ENCODE results near the gene MMP20.

MMP20 gene

GRCh38 chr11:102604011-102604410 is 21.1 kb downstream of the MMP20 start:
- H4K20me1 ChIP-seq (ENCODE audit: insufficient read depth), result no peaks in the 10 kb centered on the region
- H3K36me3 ChIP-seq (ENCODE audit: insufficient read depth), result no peaks in the 10 kb centered on the region
- H3K9ac ChIP-seq, result no peak overlapping the region
- no peak overlapping the region for H3K4me2 ChIP-seq
- H3K4me3 ChIP-seq (IDR thresholded peaks at IDR 0.05; ENCODE audit: insufficient read depth, low read depth, low read length), result no peak overlapping the region
- TF ChIP-seq CTCF (conservative IDR thresholded peaks at IDR 0.05; ENCODE audit: low read depth, low read length), result no peak
- H3K27me3 ChIP-seq (ENCODE audit: insufficient read depth, low read depth), result no peaks in the 10 kb centered on the region
- no peak overlapping the region for H2AFZ ChIP-seq (ENCODE audit: low read depth)
- no peak overlapping the region for H3K27ac ChIP-seq
- H3K79me2 ChIP-seq (ENCODE audit: insufficient read depth, low read depth), result no peaks in the 10 kb centered on the region
- no peaks in the 10 kb centered on the region for H3K4me1 ChIP-seq (ENCODE audit: low read depth, poor library complexity, severe bottlenecking)

- H3K9ac ChIP-seq, result no peak overlapping the region
- H3K27me3 ChIP-seq (ENCODE audit: insufficient read depth, low read depth), result no peaks in the 10 kb centered on the region
Measured at GRCh38 chr11:102603576-102603975, 21.6 kb downstream of the MMP20 start.

GRCh38 chr11:102603091-102603490 is 22.0 kb downstream of the MMP20 start:
- Histone ChIP-seq H3K9ac (no peak overlapping the region), H3K4me1 (ENCODE audit: low read depth, poor library complexity, severe bottlenecking) (no peaks in the 10 kb centered on the region), H3K4me2 (no peak overlapping the region), H3K27me3 (ENCODE audit: insufficient read depth, low read depth) (no peaks in the 10 kb centered on the region), H3K27ac (no peak overlapping the region), H3K4me3 (IDR thresholded peaks at IDR 0.05; ENCODE audit: insufficient read depth, low read depth, low read length) (no peak overlapping the region), H4K20me1 (ENCODE audit: insufficient read depth) (no peaks in the 10 kb centered on the region), H3K79me2 (ENCODE audit: insufficient read depth, low read depth) (no peaks in the 10 kb centered on the region), H2AFZ (ENCODE audit: low read depth) (no peak overlapping the region), H3K36me3 (ENCODE audit: insufficient read depth) (no peaks in the 10 kb centered on the region)
- no peak for TF ChIP-seq CTCF (conservative IDR thresholded peaks at IDR 0.05; ENCODE audit: low read depth, low read length)

More at GRCh38 chr11:102603576-102603975, 21.6 kb downstream of the MMP20 start:
- TF ChIP-seq CTCF (conservative IDR thresholded peaks at IDR 0.05; ENCODE audit: low read depth, low read length), result no peak
- no peaks in the 10 kb centered on the region for H3K36me3 ChIP-seq (ENCODE audit: insufficient read depth)
- H4K20me1 ChIP-seq (ENCODE audit: insufficient read depth), result no peaks in the 10 kb centered on the region
- no peaks in the 10 kb centered on the region for H3K4me1 ChIP-seq (ENCODE audit: low read depth, poor library complexity, severe bottlenecking)
- H2AFZ ChIP-seq (ENCODE audit: low read depth), result no peak overlapping the region
- no peaks in the 10 kb centered on the region for H3K79me2 ChIP-seq (ENCODE audit: insufficient read depth, low read depth)
- no peak overlapping the region for H3K27ac ChIP-seq
- no peak overlapping the region for H3K4me2 ChIP-seq
- H3K4me3 ChIP-seq (IDR thresholded peaks at IDR 0.05; ENCODE audit: insufficient read depth, low read depth, low read length), result no peak overlapping the region

- no peaks in the 10 kb centered on the region for H3K4me1 ChIP-seq (ENCODE audit: low read depth, poor library complexity, severe bottlenecking)
- H3K27me3 ChIP-seq (ENCODE audit: insufficient read depth, low read depth), result no peaks in the 10 kb centered on the region
- H2AFZ ChIP-seq (ENCODE audit: low read depth), result no peak overlapping the region
- no peak overlapping the region for H3K27ac ChIP-seq
- no peak for TF ChIP-seq CTCF (conservative IDR thresholded peaks at IDR 0.05; ENCODE audit: low read depth, low read length)
- H3K79me2 ChIP-seq (ENCODE audit: insufficient read depth, low read depth), result no peaks in the 10 kb centered on the region
- no peak overlapping the region for H3K4me2 ChIP-seq
- H3K9ac ChIP-seq, result no peak overlapping the region
- H3K4me3 ChIP-seq (IDR thresholded peaks at IDR 0.05; ENCODE audit: insufficient read depth, low read depth, low read length), result no peak overlapping the region
- H3K36me3 ChIP-seq (ENCODE audit: insufficient read depth), result no peaks in the 10 kb centered on the region
- H4K20me1 ChIP-seq (ENCODE audit: insufficient read depth), result no peaks in the 10 kb centered on the region
Measured at GRCh38 chr11:102600666-102601065, 24.5 kb downstream of the MMP20 start.

Measured in KMS-11 (cell line).